ENCODE data around the gene PIGV.
A peak's percentile ranks its signal among the peaks of the same experiment; 100 is the strongest.

The PIGV gene

DNA sequence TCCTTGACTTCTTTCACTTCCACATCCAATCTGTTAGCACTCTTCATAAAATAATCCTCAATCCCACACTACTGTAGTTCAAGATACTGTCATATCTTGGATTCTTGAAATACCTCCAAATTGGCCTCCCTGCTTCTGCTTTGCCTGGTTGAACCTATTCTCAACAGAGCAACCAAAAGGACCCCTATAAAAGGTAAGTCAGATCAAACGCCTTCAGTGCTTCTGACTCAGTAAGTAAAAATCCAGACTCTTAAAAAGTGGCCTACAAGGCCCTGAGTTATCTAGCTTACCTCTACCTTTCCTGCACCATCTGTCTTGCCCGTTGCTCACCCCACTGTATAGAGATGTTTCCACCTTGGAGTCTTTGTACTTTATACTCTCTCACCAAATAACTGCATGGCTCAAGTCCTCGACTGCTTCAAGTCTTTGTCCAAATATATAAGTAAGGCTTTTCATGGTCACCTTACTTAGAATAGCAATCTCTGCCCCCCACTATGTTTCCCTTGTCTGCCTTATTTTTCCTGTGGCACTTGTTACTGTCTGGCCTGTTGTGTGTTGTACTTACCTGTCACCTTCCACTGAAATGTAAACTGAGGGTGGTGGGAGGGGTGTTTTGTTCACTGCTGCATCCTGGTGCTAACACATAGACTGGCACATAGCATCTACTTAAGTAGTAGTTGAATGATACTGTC is 5.1 kb upstream of the PIGV start:
- Histone ChIP-seq H3K4me3 (ENCODE audit: low read length) (no peak overlapping the region), H3K4me1 (ENCODE audit: control insufficient read depth, low read length) (peaks cover 68% of the 10 kb centered on the region), H3F3A (ENCODE audit: control insufficient read depth, insufficient read depth) (peaks cover 70% of the 10 kb centered on the region), H3K36me3 (ENCODE audit: control insufficient read depth, low read length) (peaks cover 69% of the 10 kb centered on the region), H3K9me2 (replicated peaks; ENCODE audit: control insufficient read depth, low read length) (no peaks in the 10 kb centered on the region), H3K27me3 (ENCODE audit: control insufficient read depth, low read length) (no peaks in the 10 kb centered on the region), H4K20me1 (ENCODE audit: control insufficient read depth, insufficient read depth, low read depth, low read length) (no peaks in the 10 kb centered on the region), H3K79me2 (ENCODE audit: control insufficient read depth, low read length) (peaks cover 16% of the 10 kb centered on the region), H3K27ac (ENCODE audit: low read depth, low read length) (peak overlapping the region; percentile 7; the same call in 1 of the 2 replicates), H3K4me2 (ENCODE audit: low read length) (no peak overlapping the region), H3K9me3 (ENCODE audit: control insufficient read depth, insufficient read depth, low read length) (no peaks in the 10 kb centered on the region)
- TF ChIP-seq EZH2phosphoT487 (IDR thresholded peaks at IDR 0.05; ENCODE audit: borderline replicate concordance, low read length): no peak
- TF ChIP-seq, protein P1, sequence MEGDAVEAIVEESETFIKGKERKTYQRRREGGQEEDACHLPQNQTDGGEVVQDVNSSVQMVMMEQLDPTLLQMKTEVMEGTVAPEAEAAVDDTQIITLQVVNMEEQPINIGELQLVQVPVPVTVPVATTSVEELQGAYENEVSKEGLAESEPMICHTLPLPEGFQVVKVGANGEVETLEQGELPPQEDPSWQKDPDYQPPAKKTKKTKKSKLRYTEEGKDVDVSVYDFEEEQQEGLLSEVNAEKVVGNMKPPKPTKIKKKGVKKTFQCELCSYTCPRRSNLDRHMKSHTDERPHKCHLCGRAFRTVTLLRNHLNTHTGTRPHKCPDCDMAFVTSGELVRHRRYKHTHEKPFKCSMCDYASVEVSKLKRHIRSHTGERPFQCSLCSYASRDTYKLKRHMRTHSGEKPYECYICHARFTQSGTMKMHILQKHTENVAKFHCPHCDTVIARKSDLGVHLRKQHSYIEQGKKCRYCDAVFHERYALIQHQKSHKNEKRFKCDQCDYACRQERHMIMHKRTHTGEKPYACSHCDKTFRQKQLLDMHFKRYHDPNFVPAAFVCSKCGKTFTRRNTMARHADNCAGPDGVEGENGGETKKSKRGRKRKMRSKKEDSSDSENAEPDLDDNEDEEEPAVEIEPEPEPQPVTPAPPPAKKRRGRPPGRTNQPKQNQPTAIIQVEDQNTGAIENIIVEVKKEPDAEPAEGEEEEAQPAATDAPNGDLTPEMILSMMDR (IDR thresholded peaks at IDR 0.05; ENCODE audit: low read depth, low read length, poor library complexity, severe bottlenecking): no peak

DNA sequence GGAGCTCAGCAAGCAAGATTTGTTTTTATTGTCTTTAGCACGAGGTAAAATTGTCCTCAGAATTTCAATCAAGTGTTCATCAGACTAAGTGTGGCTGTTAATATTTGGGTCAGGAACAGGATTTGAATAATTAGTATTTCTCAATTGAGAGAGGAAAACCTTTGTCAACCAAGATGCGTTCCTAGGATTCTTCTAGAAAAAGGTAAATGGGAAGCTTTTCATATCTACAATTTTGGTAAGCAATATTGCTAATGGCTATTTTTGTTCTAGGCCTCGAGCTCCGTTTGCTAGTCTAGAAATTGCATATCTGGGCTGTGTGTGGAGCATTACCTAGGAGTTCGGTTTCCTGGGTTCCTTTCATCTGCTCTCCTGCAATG is 4.1 kb upstream of the PIGV start:
- Histone ChIP-seq H3F3A (ENCODE audit: control insufficient read depth, insufficient read depth) (peaks cover 69% of the 10 kb centered on the region), H3K36me3 (ENCODE audit: control insufficient read depth, low read length) (peaks cover 59% of the 10 kb centered on the region)

GRCh38 chr1:26784023-26784871 is 3.5 kb upstream of the PIGV start:
- no peak for TF ChIP-seq EZH2phosphoT487 (IDR thresholded peaks at IDR 0.05; ENCODE audit: borderline replicate concordance, low read length)
- TF ChIP-seq, protein P1 (IDR thresholded peaks at IDR 0.05; ENCODE audit: low read depth, low read length, poor library complexity, severe bottlenecking): no peak
- H3K27ac ChIP-seq (ENCODE audit: low read depth, low read length): peak overlapping the region; percentile 92
- peaks cover 65% of the 10 kb centered on the region for H3F3A ChIP-seq (ENCODE audit: control insufficient read depth, insufficient read depth)

More for the DNA sequence above, 4.1 kb upstream of the PIGV start:
- Histone ChIP-seq H3K9me3 (ENCODE audit: control insufficient read depth, insufficient read depth, low read length) (no peaks in the 10 kb centered on the region), H3K4me2 (ENCODE audit: low read length) (no peak overlapping the region), H3K4me1 (ENCODE audit: control insufficient read depth, low read length) (peaks cover 69% of the 10 kb centered on the region), H3K27ac (ENCODE audit: low read depth, low read length) (peak overlapping the region; percentile 7; the same call in 1 of the 2 replicates), H3K79me2 (ENCODE audit: control insufficient read depth, low read length) (peaks cover 22% of the 10 kb centered on the region), H3K9me2 (replicated peaks; ENCODE audit: control insufficient read depth, low read length) (no peaks in the 10 kb centered on the region), H3K4me3 (ENCODE audit: low read length) (no peak overlapping the region), H3K27me3 (ENCODE audit: control insufficient read depth, low read length) (no peaks in the 10 kb centered on the region), H4K20me1 (ENCODE audit: control insufficient read depth, insufficient read depth, low read depth, low read length) (no peaks in the 10 kb centered on the region)
- TF ChIP-seq, protein P1 (IDR thresholded peaks at IDR 0.05; ENCODE audit: low read depth, low read length, poor library complexity, severe bottlenecking): no peak
- TF ChIP-seq EZH2phosphoT487 (IDR thresholded peaks at IDR 0.05; ENCODE audit: borderline replicate concordance, low read length): no peak

More at GRCh38 chr1:26784023-26784871, 3.5 kb upstream of the PIGV start:
- Histone ChIP-seq H3K79me2 (ENCODE audit: control insufficient read depth, low read length) (peaks cover 22% of the 10 kb centered on the region), H3K9me2 (replicated peaks; ENCODE audit: control insufficient read depth, low read length) (no peaks in the 10 kb centered on the region), H4K20me1 (ENCODE audit: control insufficient read depth, insufficient read depth, low read depth, low read length) (no peaks in the 10 kb centered on the region), H3K4me3 (ENCODE audit: low read length) (no peak overlapping the region), H3K36me3 (ENCODE audit: control insufficient read depth, low read length) (peaks cover 53% of the 10 kb centered on the region), H3K4me2 (ENCODE audit: low read length) (no peak overlapping the region), H3K27me3 (ENCODE audit: control insufficient read depth, low read length) (no peaks in the 10 kb centered on the region), H3K4me1 (ENCODE audit: control insufficient read depth, low read length) (peaks cover 74% of the 10 kb centered on the region), H3K9me3 (ENCODE audit: control insufficient read depth, insufficient read depth, low read length) (no peaks in the 10 kb centered on the region)
